Panc1 (cell line): ENCODE results near the gene CHST12. TPM values are rescaled to one million over a fixed set of nuclear protein-coding genes. Genes with fewer than 3 reads are reported as not detected.

Experiments
- ATAC-seq: fragments of 200-7000 bp; cut with Tn5 transposase; 2 replicates; pipeline ENCODE4 v1.9.1; 2020; ENCODE audit warnings: mild to moderate bottlenecking, moderate library complexity
- BruUV-seq: library from RNA; stranded (reverse); fragments of 400-500 nt; replicated peaks from 2 replicates; lab custom pipeline; 2021; lab: Mats Ljungman, UMichigan
- CTCF ChIA-PET: fragments of 300-600 bp; sonication (Branson Sonifier 250); formaldehyde crosslinking; loops from one replicate; lab custom pipeline; 2022; ENCODE audit warnings: antibody characterized with exemption; lab: Charles Lee
- POLR2A ChIA-PET: fragments of 300-600 bp; sonication (Branson Sonifier 250); formaldehyde crosslinking; loops from one replicate; lab custom pipeline; 2022; ENCODE audit warnings: antibody characterized with exemption; lab: Charles Lee
- DNase-seq: peaks from one replicate; pipeline ENCODE4 v3.0.0-alpha.2; 2010; ENCODE audit warnings: low read depth, low spot score
- H3K27ac ChIP-seq: 2 replicates; pipeline ENCODE4 v1.5.1; 2011; ENCODE audit warnings: mild to moderate bottlenecking, low read length, inconsistent platforms
- H3K27me3 ChIP-seq: fragments of 200-500 bp; sonication (Bioruptor generic); 2 replicates; pipeline ENCODE4 v1.6.0; 2014; ENCODE audit warnings: low read length, inconsistent platforms; ENCODE audit not compliant: control insufficient read depth, insufficient read depth
- H3K36me3 ChIP-seq: fragments of 200-500 bp; sonication (Bioruptor generic); 2 replicates; pipeline ENCODE4 v1.5.1; 2014; ENCODE audit warnings: inconsistent platforms, mild to moderate bottlenecking, low read length, moderate library complexity; ENCODE audit not compliant: control insufficient read depth, insufficient read depth
- H3K4me1 ChIP-seq: 2 replicates; pipeline ENCODE4 v1.5.1; 2011; ENCODE audit warnings: inconsistent platforms, mild to moderate bottlenecking, low read length, moderate library complexity; ENCODE audit not compliant: control insufficient read depth, insufficient read depth
- H3K4me3 ChIP-seq, 2 experiments: 2 replicates each; pipeline ENCODE4 v1.5.1; 2011 to 2012; ENCODE audit warnings: low read depth in 2 of 2, low read length in 2 of 2, mild to moderate bottlenecking in 2 of 2, inconsistent platforms in 1 of 2, moderate library complexity in 1 of 2
- H3K9me3 ChIP-seq: fragments of 200-500 bp; sonication (Bioruptor generic); 2 replicates; pipeline ENCODE4 v1.5.1; 2014; ENCODE audit warnings: low read depth, mild to moderate bottlenecking, inconsistent platforms, low read length, moderate library complexity; ENCODE audit not compliant: control insufficient read depth, insufficient read depth
- CTCF ChIP-seq: fragments of 450-650 bp; IDR thresholded peaks from 2 replicates; pipeline ENCODE4 v1.5.1; 2017; ENCODE audit warnings: mild to moderate bottlenecking
- POLR2AphosphoS5 ChIP-seq: IDR thresholded peaks from 2 replicates; pipeline ENCODE4 v1.6.1; 2012; ENCODE audit warnings: mild to moderate bottlenecking, low read depth, low read length, moderate library complexity
- REST ChIP-seq, 2 experiments: IDR thresholded peaks; 2 replicates each; pipeline ENCODE4 v1.6.1; 2011 to 2012; ENCODE audit warnings: low read depth in 2 of 2, control low read depth in 1 of 2, low read length in 1 of 2, mild to moderate bottlenecking in 1 of 2, moderate library complexity in 1 of 2; ENCODE audit not compliant: insufficient read depth in 1 of 2
- SIN3A ChIP-seq: IDR thresholded peaks from 2 replicates; pipeline ENCODE4 v1.6.1; 2012; ENCODE audit warnings: low read depth, mild to moderate bottlenecking, low read length, moderate library complexity, borderline replicate concordance; ENCODE audit not compliant: insufficient read depth
- TCF7L2 ChIP-seq: IDR thresholded peaks from 2 replicates; pipeline ENCODE4 v1.6.1; 2011; ENCODE audit warnings: mild to moderate bottlenecking, low read depth, low read length, inconsistent platforms
- in situ Hi-C: cut with HindIII; loops from 2 replicates; pipeline ENCODE4 v1.10.0; 2016; ENCODE audit warnings: low sequenced_read_pairs, low pct_unique_long_range_greater_than_20kb
- intact Hi-C: fragments of 100-400 bp; cut with micrococcal nuclease; formaldehyde crosslinking; loops from one replicate; pipeline ENCODE4 v1.10.0; 2022; ENCODE audit not compliant: unreplicated experiment
- total RNA-seq: library from RNA; stranded (reverse); gene quantifications from one replicate; pipeline ENCODE4 v1.2.1, GENCODE V29; 2021; ENCODE audit not compliant: unreplicated experiment

CHST12 gene
- total RNA-seq, 1 experiment from 2014 or later = 48.3 TPM

- H3K9me3 ChIP-seq = no peaks in the 10 kb centered on the region
- BruUV-seq = no TSS peak
- DNase-seq = no peak
- no peaks in the 10 kb centered on the region for H3K27me3 ChIP-seq
- in situ Hi-C loops (no loop called here), intact Hi-C loops (no loop called here)
- no peaks in the 10 kb centered on the region for H3K36me3 ChIP-seq
- no peak overlapping the region for H3K4me3 ChIP-seq
- H3K4me1 ChIP-seq = peaks cover 13% of the 10 kb centered on the region
- POLR2A ChIA-PET = no interaction called here
- no peak overlapping the region for H3K27ac ChIP-seq
- TF ChIP-seq TCF7L2 (no peak), POLR2AphosphoS5 (no peak), SIN3A (no peak), CTCF (no peak)
- no peak for ATAC-seq
- CTCF ChIA-PET = no interaction called here
Observed at GRCh38 chr7:2411049-2411448, 7.6 kb downstream of the CHST12 start.

GRCh38 chr7:2411815-2412586 is 8.6 kb downstream of the CHST12 start:
- H3K36me3 ChIP-seq = no peaks in the 10 kb centered on the region
- peaks cover 13% of the 10 kb centered on the region for H3K4me1 ChIP-seq
- in situ Hi-C loops (no loop called here), intact Hi-C loops (no loop called here)
- ATAC-seq = no peak
- no peak for DNase-seq
- CTCF ChIA-PET = interaction anchor here (0.7 to 1.0 kb wide), 3 partner anchors 19 to 58 kb away, joined by 3 to 8 read pairs (median 4); no protein-coding TSS in a partner anchor
- H3K27ac ChIP-seq = 0 out of 2 replicates have a peak overlapping the region, but pooled peaks have one; percentile 12
- H3K27me3 ChIP-seq = no peaks in the 10 kb centered on the region
- TF ChIP-seq CTCF (no peak), POLR2AphosphoS5 (no peak), REST (IDR thresholded peaks at IDR 0.05; ENCODE audit: insufficient read depth in 1 of 2, low read depth in 2 of 2, low read length in 1 of 2) (no peak), SIN3A (no peak), TCF7L2 (no peak)
- H3K4me3 ChIP-seq = no peak overlapping the region
- POLR2A ChIA-PET = no interaction called here
- TSS peak; percentile 13 for BruUV-seq
- H3K9me3 ChIP-seq = no peaks in the 10 kb centered on the region
